CD14-positive monocyte (primary cell): Measurements from ENCODE around the gene AGFG1. TPM values are rescaled to one million over a fixed set of nuclear protein-coding genes. Genes with fewer than 3 reads are reported as not detected.
A peak's percentile ranks its signal among the peaks of the same experiment; 100 is the strongest.

Experiments
- DNase-seq, 3 donors: peaks; one replicate each; pipeline ENCODE4 v3.0.0-alpha.2; 2011 to 2022
- H2AFZ ChIP-seq: 2 replicates; pipeline ENCODE4 v1.6.0; 2012; ENCODE audit warnings: mild to moderate bottlenecking, low read depth, low read length, inconsistent platforms; ENCODE audit not compliant: insufficient read depth, poor library complexity, severe bottlenecking
- H3K27ac ChIP-seq, 2 donors: 1 replicate in 1 of 2; 2 replicates in 1 of 2; pipeline ENCODE4 v1.5.1; 2012 to 2013; ENCODE audit warnings: low read length in 2 of 2, control low read depth in 1 of 2, inconsistent platforms in 1 of 2, low read depth in 1 of 2, mild to moderate bottlenecking in 1 of 2
- H3K27me3 ChIP-seq, 2 donors: one replicate each; pipeline versions ENCODE4 v1.6.0 to v1.6.1; 2011 to 2013; ENCODE audit warnings: low read length in 2 of 2; ENCODE audit not compliant: control insufficient read depth in 2 of 2, insufficient read depth in 2 of 2
- H3K36me3 ChIP-seq, 2 donors: replicated peaks in 1 of 2; 1 replicate in 1 of 2; 2 replicates in 1 of 2; pipeline versions ENCODE4 v1.5.1 to v1.6.1; 2012 to 2013; ENCODE audit warnings: low read length in 2 of 2, control low read depth in 1 of 2, inconsistent platforms in 1 of 2, mild to moderate bottlenecking in 1 of 2; ENCODE audit not compliant: insufficient read depth in 2 of 2, control insufficient read depth in 1 of 2
- H3K4me1 ChIP-seq, 2 donors: 1 replicate in 1 of 2; 2 replicates in 1 of 2; pipeline versions ENCODE4 v1.5.1 to v1.6.1; 2012 to 2013; ENCODE audit warnings: low read length in 2 of 2, control low read depth in 1 of 2, inconsistent platforms in 1 of 2, mild to moderate bottlenecking in 1 of 2, moderate library complexity in 1 of 2; ENCODE audit not compliant: insufficient read depth in 2 of 2, control insufficient read depth in 1 of 2
- H3K4me2 ChIP-seq: replicated peaks from 2 replicates; pipeline ENCODE3; 2012; ENCODE audit warnings: low read length, moderate library complexity, mild to moderate bottlenecking; ENCODE audit not compliant: poor library complexity, severe bottlenecking; ENCODE audit errors: extremely low read depth
- H3K4me3 ChIP-seq, 3 experiments: fragments of 200-600 bp in 1 of 3; sonication (generic) in 1 of 3; replicated peaks in 1 of 3; 1 replicate in 2 of 3; 2 replicates in 1 of 3; pipeline ENCODE4 v1.5.1; 2011 to 2013; ENCODE audit warnings: low read length in 3 of 3, mild to moderate bottlenecking in 3 of 3, control low read depth in 2 of 3, low read depth in 2 of 3, inconsistent platforms in 1 of 3, moderate library complexity in 1 of 3
- H3K79me2 ChIP-seq: 2 replicates; pipeline ENCODE4 v1.6.0; 2012; ENCODE audit warnings: mild to moderate bottlenecking, control low read depth, inconsistent platforms, low read length, moderate library complexity; ENCODE audit not compliant: insufficient read depth
- H3K9ac ChIP-seq: 2 replicates; pipeline ENCODE4 v1.6.0; 2017; ENCODE audit warnings: low read length, mild to moderate bottlenecking; ENCODE audit not compliant: insufficient read depth, poor library complexity, severe bottlenecking
- H3K9me3 ChIP-seq, 2 donors: replicated peaks in 1 of 2; 1 replicate in 1 of 2; 2 replicates in 1 of 2; pipeline versions ENCODE4 v1.5.1 to v1.6.1; 2012 to 2013; ENCODE audit warnings: low read length in 2 of 2, control low read depth in 1 of 2; ENCODE audit not compliant: control insufficient read depth in 1 of 2, insufficient read depth in 1 of 2
- H4K20me1 ChIP-seq: 2 replicates; pipeline ENCODE4 v1.6.0; 2012; ENCODE audit warnings: mild to moderate bottlenecking, low read length, control low read depth, moderate library complexity; ENCODE audit not compliant: insufficient read depth
- H3K27ac Mint-ChIP-seq, 7 donors: one replicate each; pipeline ENCODE4 v1.8.0; 2020; ENCODE audit warnings: mild to moderate bottlenecking in 7 of 7, mixed read lengths in 7 of 7, moderate library complexity in 6 of 7, inconsistent platforms in 2 of 7
- H3K27me3 Mint-ChIP-seq, 3 donors: one replicate each; pipeline ENCODE4 v1.8.0; 2021 to 2022; ENCODE audit warnings: low read depth in 3 of 3, mild to moderate bottlenecking in 3 of 3, mixed read lengths in 3 of 3, moderate library complexity in 3 of 3, inconsistent platforms in 1 of 3
- H3K36me3 Mint-ChIP-seq, 2 donors: one replicate each; pipeline ENCODE4 v1.8.0; 2020; ENCODE audit warnings: mixed read lengths in 2 of 2, inconsistent platforms in 1 of 2, mild to moderate bottlenecking in 1 of 2
- H3K4me1 Mint-ChIP-seq: one replicate; pipeline ENCODE4 v1.8.0; 2020; ENCODE audit warnings: mild to moderate bottlenecking, mixed read lengths
- H3K4me3 Mint-ChIP-seq, 2 donors: one replicate each; pipeline ENCODE4 v1.8.0; 2020; ENCODE audit warnings: mild to moderate bottlenecking in 2 of 2, mixed read lengths in 2 of 2, moderate library complexity in 1 of 2
- H3K9me3 Mint-ChIP-seq, 7 donors: one replicate each; pipeline ENCODE4 v1.8.0; 2020 to 2022; ENCODE audit warnings: mixed read lengths in 7 of 7, mild to moderate bottlenecking in 6 of 7, moderate library complexity in 6 of 7, inconsistent platforms in 2 of 7
- WGBS: methylation state at CpG from one replicate; pipeline ENCODE4 v1.1.5; 2013; ENCODE audit warnings: missing lambda C conversion rate; ENCODE audit not compliant: insufficient coverage; 5-methylcytosine and 5-hydroxymethylcytosine counted together
- intact Hi-C, 2 donors: fragments of 100-400 bp; cut with micrococcal nuclease; formaldehyde crosslinking; loops; one replicate each; pipeline versions ENCODE4 v1.15.0 to v1.15.1; 2023
- polyA plus RNA-seq, 3 donors: library from polyadenylated mRNA; depleted of rRNA in 1 of 3; unstranded in 2 of 3; stranded (reverse) in 1 of 3; fragments of 300-500 nt in 2 of 3; fragments of >200 nt in 1 of 3; fragmentation: Illumina TruSeq in 2 of 3; gene quantifications; 1 replicate in 2 of 3; 2 replicates in 1 of 3; pipeline ENCODE4 v1.2.3, GENCODE V29; 2012 to 2021
- TF ChIP-seq, protein P1 (sequence below): fragments of 200-600 bp; IDR thresholded peaks from one replicate; pipeline ENCODE4 v1.8.0; 2022; ENCODE audit warnings: antibody characterized with exemption, mild to moderate bottlenecking

AGFG1 gene
- polyA plus RNA-seq, 3 donors, result 17.3 to 76.1 (median 56.9) TPM

DNA sequence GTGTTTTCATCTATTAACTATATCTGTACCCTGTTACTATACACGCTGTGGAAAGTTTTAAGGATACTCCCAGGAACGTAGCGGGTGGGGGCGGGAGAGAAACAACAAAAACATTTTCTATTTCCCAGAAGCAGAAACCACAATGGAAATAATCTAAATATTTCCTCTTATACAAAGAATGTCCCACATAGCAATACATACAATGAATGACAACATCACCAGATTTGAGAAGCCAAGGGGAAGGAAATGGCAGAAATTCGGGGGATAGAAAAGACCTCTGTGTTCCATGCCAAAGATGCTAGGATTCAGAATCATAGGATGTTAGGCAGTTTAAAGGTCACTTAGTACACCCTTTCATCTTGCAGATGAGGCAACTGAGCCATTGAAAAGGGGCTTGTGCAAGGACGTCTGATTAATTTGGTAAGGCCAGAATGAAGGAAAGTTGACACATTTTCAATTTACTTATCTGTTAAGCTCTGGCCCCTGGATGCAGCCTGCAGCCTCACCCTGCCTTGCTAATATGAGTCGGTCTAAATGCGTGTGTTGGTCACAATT lies 43.1 kb upstream of the AGFG1 start:
- Histone ChIP-seq H3K4me1 (peaks cover 19 to 50% of the 10 kb centered on the region in 2 donors), H3K79me2 (no peaks in the 10 kb centered on the region), H2AFZ (no peak overlapping the region), H3K27ac (peak overlapping the region in 1 of 2 donors; percentile 47), H3K9me3 (peaks cover 8 to 10% of the 10 kb centered on the region in 2 donors), H3K27me3 (no peaks in the 10 kb centered on the region), H4K20me1 (no peaks in the 10 kb centered on the region), H3K4me2 (peak overlapping the region; percentile 17), H3K36me3 (no peaks in the 10 kb centered on the region), H3K4me3 (peak overlapping the region in 1 of 3 experiments; percentile 21), H3K9ac (no peak overlapping the region)
- no peak overlapping the region for H3K4me3 Mint-ChIP-seq
- TF ChIP-seq, protein P1, sequence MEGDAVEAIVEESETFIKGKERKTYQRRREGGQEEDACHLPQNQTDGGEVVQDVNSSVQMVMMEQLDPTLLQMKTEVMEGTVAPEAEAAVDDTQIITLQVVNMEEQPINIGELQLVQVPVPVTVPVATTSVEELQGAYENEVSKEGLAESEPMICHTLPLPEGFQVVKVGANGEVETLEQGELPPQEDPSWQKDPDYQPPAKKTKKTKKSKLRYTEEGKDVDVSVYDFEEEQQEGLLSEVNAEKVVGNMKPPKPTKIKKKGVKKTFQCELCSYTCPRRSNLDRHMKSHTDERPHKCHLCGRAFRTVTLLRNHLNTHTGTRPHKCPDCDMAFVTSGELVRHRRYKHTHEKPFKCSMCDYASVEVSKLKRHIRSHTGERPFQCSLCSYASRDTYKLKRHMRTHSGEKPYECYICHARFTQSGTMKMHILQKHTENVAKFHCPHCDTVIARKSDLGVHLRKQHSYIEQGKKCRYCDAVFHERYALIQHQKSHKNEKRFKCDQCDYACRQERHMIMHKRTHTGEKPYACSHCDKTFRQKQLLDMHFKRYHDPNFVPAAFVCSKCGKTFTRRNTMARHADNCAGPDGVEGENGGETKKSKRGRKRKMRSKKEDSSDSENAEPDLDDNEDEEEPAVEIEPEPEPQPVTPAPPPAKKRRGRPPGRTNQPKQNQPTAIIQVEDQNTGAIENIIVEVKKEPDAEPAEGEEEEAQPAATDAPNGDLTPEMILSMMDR, result no peak
- DNase-seq, result no peak
- 86% methylated on average over 4 of the region's 8 CpGs for WGBS
- peaks cover 26% of the 10 kb centered on the region for H3K4me1 Mint-ChIP-seq
- intact Hi-C loops, result no loop called here
- peaks cover 9 to 13% of the 10 kb centered on the region in 2 donors for H3K36me3 Mint-ChIP-seq
- peaks cover 10 to 20% (median 18%) of the 10 kb centered on the region in 7 donors for H3K9me3 Mint-ChIP-seq
- H3K27ac Mint-ChIP-seq, result no peak overlapping the region
- peaks cover 0 to 6% (median 2%) of the 10 kb centered on the region in 3 donors for H3K27me3 Mint-ChIP-seq

- Mint-ChIP-seq H3K9me3 (peaks cover 12 to 21% (median 19%) of the 10 kb centered on the region in 7 donors), H3K36me3 (peaks cover 9 to 13% of the 10 kb centered on the region in 2 donors), H3K4me3 (no peak overlapping the region), H3K27me3 (peaks cover 0 to 5% (median 2%) of the 10 kb centered on the region in 3 donors), H3K4me1 (peaks cover 36% of the 10 kb centered on the region), H3K27ac (peak overlapping the region in 1 of 7 donors; percentile 15)
- H3K9ac ChIP-seq, result no peak overlapping the region
- H3K9me3 ChIP-seq, result peaks cover 8 to 10% of the 10 kb centered on the region in 2 donors
- H3K79me2 ChIP-seq, result no peaks in the 10 kb centered on the region
- H3K36me3 ChIP-seq, result no peaks in the 10 kb centered on the region
- no peak for DNase-seq
- intact Hi-C loops, result no loop called here
- H3K4me1 ChIP-seq, result peaks cover 25 to 69% of the 10 kb centered on the region in 2 donors
- H3K27ac ChIP-seq, result peak overlapping the region in 1 of 2 donors; percentile 44
- WGBS, result 100% methylated on average over 1 of the region's 3 CpGs
- no peak overlapping the region for H3K4me2 ChIP-seq
- no peaks in the 10 kb centered on the region for H4K20me1 ChIP-seq
- TF ChIP-seq, protein P1, result no peak
- no peak overlapping the region for H2AFZ ChIP-seq
- no peak overlapping the region for H3K4me3 ChIP-seq
- H3K27me3 ChIP-seq, result no peaks in the 10 kb centered on the region
These were observed 41.3 kb upstream of the AGFG1 start for GRCh38 chr2:227430639-227431038.
